ENCODE results near the gene ANKRD10.
"Not testable (repeated sequence)": the region's sequence is repeated elsewhere in the genome, so short reads cannot be mapped to it uniquely, and the experiment has no call there.

Gene ANKRD10

DNA sequence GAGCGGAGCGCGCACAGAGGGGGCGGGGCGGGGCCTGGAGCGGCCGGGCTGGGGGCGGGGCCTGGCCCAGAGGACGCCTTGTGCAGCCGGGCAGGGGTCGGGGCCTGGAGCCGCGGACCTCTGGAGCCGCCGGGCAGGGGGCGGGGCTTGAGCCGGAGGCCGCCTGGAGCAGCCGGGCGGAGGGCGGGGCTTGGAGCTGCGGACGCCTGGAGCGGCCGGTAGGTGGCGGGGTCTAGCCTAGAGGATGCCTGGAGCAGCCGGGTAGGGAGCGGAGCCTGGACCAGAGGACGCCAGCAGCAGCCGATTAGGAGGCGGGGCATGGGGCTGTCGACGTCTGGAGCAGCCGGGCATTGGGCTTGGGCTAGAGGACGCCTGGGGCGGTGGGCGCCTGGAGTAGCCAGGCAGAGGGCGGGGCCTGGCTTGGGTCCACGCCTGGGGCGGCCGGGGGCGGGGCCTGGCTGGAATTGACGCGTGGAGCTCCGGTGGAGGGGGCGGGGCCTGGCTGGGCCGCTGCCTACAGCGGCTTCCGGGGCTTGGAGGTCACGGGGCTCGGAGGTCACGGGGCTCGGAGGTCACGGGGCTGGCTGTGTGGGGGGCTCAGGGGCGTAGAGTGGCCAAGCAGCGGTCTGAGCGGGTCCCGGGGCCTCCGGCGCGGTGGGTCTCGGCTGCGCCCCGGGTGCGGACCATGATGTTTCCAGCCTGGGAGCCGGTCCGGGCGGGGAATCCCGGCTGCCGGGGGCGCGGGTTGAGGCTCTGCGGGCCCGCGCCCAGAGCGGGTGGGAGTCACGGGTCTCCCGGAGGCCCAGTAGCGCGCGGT, at the start of gene ANKRD10:
Gene ANKRD10, minus strand, starts transcription at position 13 of the 817 bp plus-strand sequence. CDS start 135 bp downstream, outside the sequence.
- peak; percentile 91 for DNase-seq

DNA sequence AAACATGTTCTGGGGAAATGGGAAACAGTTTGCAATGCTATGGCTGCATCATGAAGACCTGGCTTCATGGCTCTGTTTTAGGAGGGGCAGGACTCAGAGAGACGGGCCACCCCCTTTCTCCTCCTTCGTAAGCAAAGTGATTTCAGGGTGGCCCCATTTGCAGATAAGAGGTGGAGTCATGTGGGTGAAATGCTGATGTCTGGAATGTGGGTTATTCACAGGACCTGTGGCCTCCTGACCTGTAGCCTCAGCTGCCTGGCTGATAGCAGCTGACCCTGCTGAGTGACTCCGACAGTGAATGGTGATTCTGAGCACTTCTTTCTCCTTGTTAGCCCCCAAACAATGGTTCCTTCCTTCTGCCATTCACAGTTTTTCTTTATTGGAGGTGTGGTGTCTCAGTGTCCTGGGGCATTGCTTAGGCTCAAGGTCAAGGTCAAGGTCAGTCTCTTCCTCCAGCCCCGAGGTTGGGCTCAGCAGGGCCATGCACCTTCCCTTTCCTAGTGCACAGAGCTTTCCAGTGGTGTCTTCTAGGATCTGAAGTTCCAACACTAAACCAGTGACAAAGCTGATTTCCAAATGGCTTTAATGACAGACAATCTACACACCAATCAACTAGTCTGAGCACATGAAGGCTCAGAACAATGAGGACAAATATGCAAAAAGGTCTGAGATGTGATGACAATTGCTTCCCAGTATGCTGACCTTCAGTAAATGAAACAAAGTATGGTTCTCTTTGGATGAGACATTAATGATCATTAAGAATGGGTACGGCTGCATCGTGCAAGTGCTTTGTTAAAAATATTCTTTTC, 49.6 kb upstream of the ANKRD10 start:
- DNase-seq: no peak

DNA sequence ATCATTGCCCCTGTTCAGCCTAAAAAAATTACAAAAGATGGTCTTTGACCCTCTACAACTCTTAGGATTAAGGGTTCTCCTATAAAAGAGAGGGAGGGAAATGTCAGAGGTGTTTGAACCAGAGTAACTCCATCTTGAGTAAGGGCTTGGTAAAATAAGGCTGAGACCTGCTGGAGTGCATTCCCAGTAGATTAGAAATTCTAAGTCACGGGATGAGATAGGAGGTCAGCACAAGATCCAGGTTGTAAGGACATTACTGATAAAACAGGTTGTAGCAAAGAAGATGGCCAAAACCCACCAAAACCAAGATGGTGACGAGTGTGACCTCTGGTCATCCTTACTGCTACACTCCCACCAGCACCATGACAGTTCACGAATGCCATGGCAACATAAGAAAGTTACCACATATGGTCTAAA, 48.7 kb upstream of the ANKRD10 start:
- no peak for DNase-seq

DNA sequence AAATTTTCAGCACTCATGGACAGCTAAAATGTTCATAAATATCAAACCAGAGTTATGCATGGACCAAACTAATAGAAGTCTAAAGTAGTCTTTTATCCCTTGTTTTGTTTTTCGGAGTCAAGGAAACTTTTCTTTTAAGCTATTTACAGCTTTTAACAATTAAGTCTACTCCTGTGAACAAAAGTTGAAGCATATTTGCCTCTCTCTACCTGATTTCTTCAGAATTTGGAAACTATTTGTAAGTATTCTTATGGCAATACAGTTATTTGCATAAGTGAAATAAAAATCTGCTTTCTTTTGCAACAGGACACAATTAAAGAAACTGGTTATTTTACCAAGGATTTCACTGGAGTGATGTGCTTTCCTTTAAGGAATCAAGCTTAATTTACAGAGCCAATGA, 47.1 kb upstream of the ANKRD10 start:
- DNase-seq: no peak

DNA sequence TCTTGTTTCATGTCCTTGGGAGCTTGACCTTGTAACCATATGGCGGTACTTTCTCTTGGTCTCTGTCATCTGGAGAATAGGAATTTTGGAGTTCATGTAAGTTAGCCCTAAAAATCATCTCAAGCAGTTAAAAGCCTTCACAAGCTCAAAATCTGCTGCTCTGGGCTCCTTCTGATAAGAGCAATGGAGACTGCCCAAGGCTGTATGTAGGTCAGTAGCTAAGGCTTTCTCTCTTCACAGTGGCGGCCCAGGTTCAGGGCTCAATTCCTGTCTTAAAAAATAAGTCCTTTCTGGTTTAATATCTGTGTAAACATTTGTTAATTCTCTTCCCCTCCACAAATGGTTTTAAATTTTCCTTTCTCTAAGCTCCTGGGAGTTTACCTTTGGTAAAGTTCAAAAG, 45.3 kb upstream of the ANKRD10 start:
- no peak for DNase-seq

DNA sequence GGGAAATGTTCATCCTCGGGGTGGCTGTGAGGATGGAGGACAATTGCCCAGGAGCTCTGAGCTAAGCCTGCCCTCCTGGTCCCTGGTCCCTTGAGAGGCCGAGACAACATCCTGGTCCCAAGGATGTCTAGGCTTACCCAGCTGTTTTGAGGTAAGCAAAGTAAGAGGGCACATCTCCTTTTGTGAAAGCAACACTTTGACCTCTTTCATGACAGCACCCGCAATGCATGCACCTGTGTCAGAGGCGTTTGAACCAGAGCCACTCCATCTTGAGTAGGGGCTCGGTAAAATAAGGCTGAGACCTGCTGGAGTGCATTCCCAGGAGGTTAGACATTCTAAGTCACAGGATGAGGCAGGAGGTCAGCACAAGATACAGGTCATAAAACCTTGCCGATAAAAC, 43.1 kb upstream of the ANKRD10 start:
- no peak for DNase-seq

DNA sequence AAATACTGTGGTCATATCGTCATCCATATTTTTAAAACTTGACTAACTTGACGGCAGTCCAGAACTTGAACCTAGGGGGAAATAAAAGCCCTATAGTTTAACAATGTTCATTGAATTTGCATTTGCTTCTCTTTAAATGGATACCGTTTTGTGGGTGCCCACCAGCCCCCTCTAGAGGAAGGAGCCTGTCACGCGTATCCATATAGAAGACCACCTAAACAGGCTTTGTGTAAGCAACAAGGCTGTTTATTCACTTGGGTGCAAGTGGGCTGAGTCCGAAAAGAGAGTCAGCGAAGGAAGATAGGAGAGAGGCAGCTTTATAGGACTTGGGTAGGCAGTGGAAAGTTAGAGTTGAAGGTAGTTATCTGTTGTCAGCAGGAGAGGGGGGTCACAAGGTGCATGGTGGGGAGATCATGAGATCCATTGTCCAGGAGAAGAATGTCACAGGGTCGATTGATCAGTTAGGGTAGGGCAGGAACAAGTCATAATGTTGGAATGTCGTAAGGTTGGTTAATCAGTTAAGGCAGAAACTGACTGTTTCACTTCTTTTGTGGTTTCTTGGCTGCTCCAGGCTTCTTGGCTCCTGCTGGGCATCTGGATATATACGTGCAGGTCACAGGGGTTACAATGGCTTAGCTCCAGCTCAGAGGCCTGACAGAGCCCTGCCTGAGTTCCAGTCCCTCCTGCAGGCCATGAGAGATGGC, 42.5 kb upstream of the ANKRD10 start:
- no peak for DNase-seq

DNA sequence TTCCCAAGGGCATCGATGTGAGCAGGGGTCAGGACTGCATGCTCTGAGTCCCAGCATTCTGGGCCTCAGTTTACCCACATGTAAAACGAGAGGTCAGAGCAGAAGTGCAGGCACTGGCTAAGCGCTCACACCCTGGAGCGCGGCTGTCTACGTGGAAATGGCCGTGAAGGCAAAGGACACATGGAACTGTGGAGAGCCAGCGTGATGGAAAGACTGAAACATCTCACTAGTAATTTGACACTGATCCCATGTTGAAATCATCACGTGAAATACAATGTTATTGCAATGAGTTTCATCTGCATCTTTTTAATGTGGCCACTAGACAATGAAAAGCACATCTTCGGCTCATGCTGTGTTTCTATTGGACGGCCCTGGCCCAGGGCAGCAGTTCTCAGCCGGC, 41.3 kb upstream of the ANKRD10 start:
- not testable (repeated sequence) for DNase-seq

GRCh38 chr13:110955608-110956007, 40.7 kb upstream of the ANKRD10 start:
- not testable (repeated sequence) for DNase-seq

DNA sequence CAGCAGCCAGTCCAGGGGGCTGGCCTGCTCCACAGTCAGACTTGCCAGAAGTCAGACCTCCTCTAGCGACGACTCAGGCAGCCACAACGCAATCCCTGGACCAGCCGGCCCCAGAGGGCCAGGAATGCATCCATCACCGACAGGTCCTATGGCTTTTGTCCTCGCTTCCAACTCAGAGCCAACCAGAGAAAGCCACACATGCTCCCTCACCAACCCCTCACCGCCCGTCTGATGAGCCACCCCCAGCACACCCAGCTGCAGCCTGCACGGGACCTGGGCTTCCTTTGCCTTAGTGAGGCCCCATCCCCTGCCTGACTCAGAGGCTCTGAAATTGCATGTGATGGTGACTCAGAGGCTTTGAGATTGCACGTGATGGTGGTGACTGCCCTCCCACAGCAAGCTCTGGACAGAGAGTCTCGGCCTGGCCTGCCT, 40.2 kb upstream of the ANKRD10 start:
- DNase-seq: not testable (repeated sequence)

DNA sequence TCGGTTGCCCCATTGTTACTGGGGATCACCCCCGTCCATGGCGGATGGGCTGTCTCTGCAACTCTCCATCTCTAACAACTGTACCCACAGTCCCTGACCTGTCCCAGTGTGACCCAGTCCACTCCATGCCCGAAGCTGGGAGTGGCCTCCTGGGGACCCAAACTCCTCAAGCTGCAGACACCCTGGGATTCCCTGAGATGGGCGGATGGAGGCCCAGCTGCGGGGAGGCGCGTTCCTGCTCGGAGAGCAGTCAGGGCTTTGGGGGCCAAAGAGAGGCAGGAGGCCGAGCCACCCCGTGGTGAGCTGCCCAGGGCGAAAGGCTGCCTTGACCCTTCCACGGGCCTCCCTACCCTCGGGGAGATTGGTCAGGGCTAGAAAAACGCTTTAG, 39.7 kb upstream of the ANKRD10 start:
- not testable (repeated sequence) for DNase-seq

DNA sequence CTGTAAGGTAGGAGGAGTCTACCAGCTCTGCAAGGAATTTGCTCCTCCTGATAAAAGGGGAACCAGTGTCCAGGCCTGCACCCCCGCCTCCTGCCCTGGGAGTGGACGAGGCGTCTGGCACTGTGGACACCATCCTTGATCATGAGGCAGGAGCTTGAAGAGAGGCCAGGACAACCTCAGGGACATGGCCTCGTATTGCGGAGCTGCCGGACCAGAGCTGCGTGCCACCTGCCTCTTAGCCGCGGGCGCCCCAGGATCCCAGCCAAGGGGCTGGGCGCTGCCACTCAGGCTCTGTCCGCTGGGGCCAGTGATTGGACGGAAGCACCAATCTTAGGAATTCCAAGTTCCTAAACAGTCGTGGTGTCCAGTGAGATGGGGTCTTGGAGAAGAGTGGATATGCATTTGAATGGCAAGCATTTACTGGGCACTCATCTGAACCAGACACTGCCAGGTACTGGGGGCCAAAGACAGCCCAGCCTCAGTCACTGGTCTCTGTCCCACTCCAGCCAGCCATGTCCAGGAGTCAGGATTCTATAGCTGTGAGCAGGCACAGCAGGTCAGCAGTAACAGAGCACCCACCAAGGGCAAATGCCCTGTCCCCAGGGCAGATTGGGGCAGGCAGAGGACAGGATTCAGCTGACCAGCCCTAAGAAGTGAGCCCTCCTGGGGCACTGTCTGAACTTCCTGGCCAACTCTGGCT, 39.1 kb upstream of the ANKRD10 start:
- no peak for DNase-seq

DNA sequence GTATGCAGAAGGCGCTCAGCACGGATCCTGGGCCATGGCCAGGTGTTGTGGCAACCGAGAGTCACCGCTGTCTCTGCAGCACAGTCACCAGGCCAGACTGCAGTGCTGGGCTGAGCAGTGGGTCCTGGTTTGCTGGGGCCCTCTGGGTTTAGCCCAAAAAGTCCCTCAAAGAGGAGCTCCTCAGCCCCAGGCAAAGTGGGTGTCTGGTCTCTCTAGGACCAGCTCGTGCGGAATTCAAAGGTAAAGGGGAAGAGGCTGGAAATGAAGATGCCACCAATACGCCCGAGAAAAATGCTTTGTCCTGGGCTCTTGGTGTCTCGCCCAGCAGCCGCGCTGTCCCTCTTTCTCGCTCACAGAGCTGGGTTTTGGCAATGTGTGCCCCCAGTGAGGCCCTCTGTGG, 38.5 kb upstream of the ANKRD10 start:
- no peak for DNase-seq

GRCh38 chr13:110952135-110952534, 37.3 kb upstream of the ANKRD10 start:
- DNase-seq: not testable (repeated sequence)

DNA sequence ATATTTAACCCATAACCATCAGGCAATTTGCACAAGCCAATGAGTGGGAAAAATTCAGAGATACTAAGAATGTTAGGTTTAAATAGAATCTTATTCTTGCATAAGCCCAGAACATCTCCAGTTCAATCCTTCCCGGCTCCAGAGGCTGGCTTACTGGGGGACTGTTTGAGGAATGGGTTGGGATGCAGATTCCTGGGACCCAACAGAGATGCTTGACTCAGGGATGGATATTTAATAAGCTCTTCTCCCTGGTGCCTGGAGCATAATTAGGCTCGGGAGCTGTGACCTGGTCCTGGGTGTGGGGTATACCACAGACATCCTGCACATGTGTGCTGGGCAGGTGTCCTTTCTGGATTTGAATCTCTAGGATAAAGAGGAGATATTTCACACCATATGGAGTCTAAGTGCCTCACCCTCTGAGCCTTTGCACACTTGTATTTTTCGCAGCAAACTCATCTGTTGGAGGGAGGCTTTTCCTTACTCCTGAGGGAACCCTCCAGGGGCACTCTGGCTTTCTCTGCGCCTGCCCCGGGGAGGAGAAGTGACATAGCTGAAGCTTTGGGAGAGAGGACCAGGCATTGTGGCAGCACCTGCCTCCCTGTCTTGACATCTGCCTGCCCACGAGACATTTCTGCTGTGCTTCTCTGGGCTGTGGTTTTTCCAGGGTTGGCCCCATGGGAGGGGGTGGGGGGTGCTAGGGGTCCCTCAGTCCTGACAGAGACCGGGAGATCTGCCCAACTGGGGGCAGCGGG, 36.1 kb upstream of the ANKRD10 start:
- no peak for DNase-seq

DNA sequence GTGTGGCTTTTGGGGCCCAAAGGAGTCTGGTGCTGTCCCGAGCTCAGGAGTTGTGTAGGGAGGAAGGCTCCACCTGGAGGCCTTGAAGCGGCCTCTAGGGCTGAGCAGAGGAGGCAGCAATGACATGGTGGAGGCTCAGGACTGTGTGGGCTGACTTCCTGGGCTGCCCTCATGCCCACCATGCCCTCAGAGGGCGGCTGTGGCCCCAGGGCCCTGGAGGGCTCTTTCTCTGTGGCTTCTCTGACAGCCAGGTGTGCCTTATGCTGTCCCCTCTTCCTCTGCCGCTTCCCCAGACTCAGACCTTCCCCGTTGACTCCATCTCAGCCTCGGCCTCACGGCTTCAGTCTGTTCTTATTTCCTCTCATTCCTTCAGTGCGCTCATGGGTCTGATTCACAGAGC, 35.5 kb upstream of the ANKRD10 start:
- no peak for DNase-seq

- no peak for DNase-seq
Observed at GRCh38 chr13:110949628-110950027, 34.8 kb upstream of the ANKRD10 start.

- no peak for DNase-seq
Observed at GRCh38 chr13:110949116-110949515, 34.2 kb upstream of the ANKRD10 start.

- not testable (repeated sequence) for DNase-seq
Observed at GRCh38 chr13:110947338-110947737, 32.5 kb upstream of the ANKRD10 start.

- no peak for DNase-seq
Observed at GRCh38 chr13:110945928-110946570, 31.2 kb upstream of the ANKRD10 start.

Measured in DMS 273 treated with DMSO at 0.1 percent for 48 hours (cell line).